Progenitor cell of endocrine pancreas (in vitro differentiated cells): Measurements from ENCODE around the gene NPFFR1. TPM values are rescaled to one million over a fixed set of nuclear protein-coding genes. Genes with fewer than 3 reads are reported as not detected.

ENCODE experiments used
- DNase-seq: peaks from one replicate; pipeline ENCODE4 v3.0.0; 2021; ENCODE audit warnings: low spot score; ENCODE audit not compliant: unreplicated experiment
- H3K27ac Mint-ChIP-seq: 2 replicates; pipeline ENCODE4 v1.8.0; 2021; ENCODE audit warnings: mild to moderate bottlenecking, moderate library complexity, mixed read lengths
- H3K27me3 Mint-ChIP-seq: 2 replicates; pipeline ENCODE4 v1.8.0; 2021; ENCODE audit warnings: mixed read lengths
- H3K36me3 Mint-ChIP-seq: 2 replicates; pipeline ENCODE4 v1.8.0; 2022; ENCODE audit warnings: mixed read lengths; ENCODE audit not compliant: insufficient read depth
- H3K4me1 Mint-ChIP-seq: 2 replicates; pipeline ENCODE4 v1.8.0; 2021; ENCODE audit warnings: low read depth, mixed read lengths
- H3K4me3 Mint-ChIP-seq: 2 replicates; pipeline ENCODE4 v1.8.0; 2021; ENCODE audit warnings: low read depth, mild to moderate bottlenecking, moderate library complexity, mixed read lengths
- H3K9me3 Mint-ChIP-seq: 2 replicates; pipeline ENCODE4 v1.8.0; 2021; ENCODE audit warnings: low read depth, mixed read lengths
- total RNA-seq: library from RNA; stranded (reverse); gene quantifications from 2 replicates; pipeline ENCODE4 v1.2.1, GENCODE V29; 2021
- TF ChIP-seq, protein P1 (sequence below): fragments of 200-600 bp; sonication (generic); IDR thresholded peaks from one replicate; pipeline ENCODE4 v1.5.0; 2021; ENCODE audit warnings: antibody characterized with exemption, mild to moderate bottlenecking; ENCODE audit not compliant: unreplicated experiment

Gene NPFFR1
- total RNA-seq, 1 donor from 2014 or later = not detected

GRCh38 chr10:70330671-70331070, 46.9 kb upstream of the NPFFR1 start:
- Mint-ChIP-seq H3K4me3 (no peak overlapping the region), H3K4me1 (peaks cover 8% of the 10 kb centered on the region), H3K9me3 (no peaks in the 10 kb centered on the region), H3K36me3 (peaks cover 5% of the 10 kb centered on the region), H3K27ac (no peak overlapping the region), H3K27me3 (no peaks in the 10 kb centered on the region)
- TF ChIP-seq, protein P1, sequence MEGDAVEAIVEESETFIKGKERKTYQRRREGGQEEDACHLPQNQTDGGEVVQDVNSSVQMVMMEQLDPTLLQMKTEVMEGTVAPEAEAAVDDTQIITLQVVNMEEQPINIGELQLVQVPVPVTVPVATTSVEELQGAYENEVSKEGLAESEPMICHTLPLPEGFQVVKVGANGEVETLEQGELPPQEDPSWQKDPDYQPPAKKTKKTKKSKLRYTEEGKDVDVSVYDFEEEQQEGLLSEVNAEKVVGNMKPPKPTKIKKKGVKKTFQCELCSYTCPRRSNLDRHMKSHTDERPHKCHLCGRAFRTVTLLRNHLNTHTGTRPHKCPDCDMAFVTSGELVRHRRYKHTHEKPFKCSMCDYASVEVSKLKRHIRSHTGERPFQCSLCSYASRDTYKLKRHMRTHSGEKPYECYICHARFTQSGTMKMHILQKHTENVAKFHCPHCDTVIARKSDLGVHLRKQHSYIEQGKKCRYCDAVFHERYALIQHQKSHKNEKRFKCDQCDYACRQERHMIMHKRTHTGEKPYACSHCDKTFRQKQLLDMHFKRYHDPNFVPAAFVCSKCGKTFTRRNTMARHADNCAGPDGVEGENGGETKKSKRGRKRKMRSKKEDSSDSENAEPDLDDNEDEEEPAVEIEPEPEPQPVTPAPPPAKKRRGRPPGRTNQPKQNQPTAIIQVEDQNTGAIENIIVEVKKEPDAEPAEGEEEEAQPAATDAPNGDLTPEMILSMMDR = no peak
- no peak for DNase-seq

DNA sequence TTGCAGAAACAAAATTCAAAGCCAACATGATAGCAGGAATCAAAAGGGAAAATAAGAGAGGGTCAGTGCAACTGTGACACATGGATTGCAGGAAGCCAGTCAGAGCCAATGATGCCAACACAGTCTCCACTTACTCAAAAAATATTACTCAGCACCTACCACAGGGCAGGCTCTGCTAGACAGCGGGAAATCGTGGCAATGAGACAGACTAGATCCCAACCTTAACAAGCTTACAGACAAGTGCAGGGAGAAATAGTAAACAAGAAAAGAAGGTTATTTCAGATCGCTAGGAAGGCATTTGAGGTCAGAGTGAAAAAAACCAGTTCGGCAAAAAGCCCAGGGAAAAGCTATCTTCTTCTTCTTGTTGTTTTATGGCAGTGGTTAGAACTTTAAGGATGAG, 45.2 kb upstream of the NPFFR1 start:
- no peak for DNase-seq
- TF ChIP-seq, protein P1 = no peak
- Mint-ChIP-seq H3K4me1 (peaks cover 10% of the 10 kb centered on the region), H3K9me3 (no peaks in the 10 kb centered on the region), H3K36me3 (peaks cover 5% of the 10 kb centered on the region), H3K27ac (peak overlapping the region; percentile 2), H3K4me3 (no peak overlapping the region), H3K27me3 (no peaks in the 10 kb centered on the region)

GRCh38 chr10:70328018-70328417, 44.2 kb upstream of the NPFFR1 start:
- H3K4me3 Mint-ChIP-seq = no peak overlapping the region
- TF ChIP-seq, protein P1 = no peak
- no peaks in the 10 kb centered on the region for H3K9me3 Mint-ChIP-seq
- H3K27me3 Mint-ChIP-seq = no peaks in the 10 kb centered on the region
- no peak overlapping the region for H3K27ac Mint-ChIP-seq
- H3K36me3 Mint-ChIP-seq = peaks cover 2% of the 10 kb centered on the region
- H3K4me1 Mint-ChIP-seq = peaks cover 10% of the 10 kb centered on the region
- DNase-seq = no peak

DNA sequence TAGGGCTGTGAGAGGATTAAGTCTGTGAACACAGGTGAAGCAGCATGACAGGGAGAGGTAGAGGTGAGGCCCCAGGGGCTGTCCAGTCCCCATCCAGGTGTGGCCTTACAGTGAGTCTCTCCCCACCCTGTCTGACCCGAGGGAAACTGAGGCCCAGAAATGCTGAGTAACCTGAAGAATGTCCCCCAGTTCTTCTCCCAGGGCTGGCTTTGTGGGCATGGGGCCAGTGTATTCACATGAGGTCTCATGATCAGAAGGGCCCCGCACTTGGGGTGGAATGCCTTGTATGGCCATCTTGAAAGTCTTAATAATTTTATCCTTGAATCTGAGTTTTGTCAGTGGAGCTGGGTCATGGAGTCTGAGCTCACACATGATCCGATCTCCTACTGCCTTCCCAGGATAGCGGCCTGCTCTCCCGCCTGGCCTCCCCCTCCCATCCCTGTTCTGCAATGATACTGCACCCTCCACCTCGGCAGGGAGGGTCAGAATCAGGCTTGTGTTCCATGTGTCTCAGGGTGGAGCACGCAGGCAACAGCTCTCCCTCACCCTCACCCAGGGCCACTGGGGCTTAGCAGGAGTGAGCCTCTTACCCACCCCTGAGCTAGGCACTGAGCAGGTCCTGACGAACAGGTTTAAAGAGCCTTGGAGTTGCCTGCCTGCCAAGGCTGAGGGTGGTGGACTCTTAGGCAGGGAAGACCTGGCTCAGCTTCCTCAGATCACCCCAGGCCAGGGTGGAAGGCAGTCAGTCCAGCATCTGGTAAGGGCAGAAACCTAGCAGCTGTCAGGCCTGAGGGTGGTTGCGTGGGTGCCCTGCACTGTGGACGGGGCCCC, 41.4 kb upstream of the NPFFR1 start:
- H3K27me3 Mint-ChIP-seq = no peaks in the 10 kb centered on the region
- H3K4me3 Mint-ChIP-seq = no peak overlapping the region
- no peaks in the 10 kb centered on the region for H3K9me3 Mint-ChIP-seq
- no peak for DNase-seq
- H3K36me3 Mint-ChIP-seq = no peaks in the 10 kb centered on the region
- peaks cover 10% of the 10 kb centered on the region for H3K4me1 Mint-ChIP-seq
- TF ChIP-seq, protein P1 = no peak
- no peak overlapping the region for H3K27ac Mint-ChIP-seq

- peaks cover 10% of the 10 kb centered on the region for H3K4me1 Mint-ChIP-seq
- H3K9me3 Mint-ChIP-seq = no peaks in the 10 kb centered on the region
- no peak overlapping the region for H3K27ac Mint-ChIP-seq
These were observed 40.6 kb upstream of the NPFFR1 start for GRCh38 chr10:70324339-70324861.

More at GRCh38 chr10:70324339-70324861, 40.6 kb upstream of the NPFFR1 start:
- TF ChIP-seq, protein P1 = no peak
- Mint-ChIP-seq H3K4me3 (no peak overlapping the region), H3K27me3 (no peaks in the 10 kb centered on the region), H3K36me3 (no peaks in the 10 kb centered on the region)
- no peak for DNase-seq
